GM12874 (cell line): ENCODE data around the gene S100A9.

Experiments used
- TF ChIP-seq, protein P1 (sequence below): IDR thresholded peaks from 2 replicates; pipeline ENCODE4 v1.5.1; 2011; ENCODE audit warnings: low read depth, mild to moderate bottlenecking, control low read depth, low read length, moderate library complexity; ENCODE audit not compliant: insufficient read depth

S100A9 gene

DNA sequence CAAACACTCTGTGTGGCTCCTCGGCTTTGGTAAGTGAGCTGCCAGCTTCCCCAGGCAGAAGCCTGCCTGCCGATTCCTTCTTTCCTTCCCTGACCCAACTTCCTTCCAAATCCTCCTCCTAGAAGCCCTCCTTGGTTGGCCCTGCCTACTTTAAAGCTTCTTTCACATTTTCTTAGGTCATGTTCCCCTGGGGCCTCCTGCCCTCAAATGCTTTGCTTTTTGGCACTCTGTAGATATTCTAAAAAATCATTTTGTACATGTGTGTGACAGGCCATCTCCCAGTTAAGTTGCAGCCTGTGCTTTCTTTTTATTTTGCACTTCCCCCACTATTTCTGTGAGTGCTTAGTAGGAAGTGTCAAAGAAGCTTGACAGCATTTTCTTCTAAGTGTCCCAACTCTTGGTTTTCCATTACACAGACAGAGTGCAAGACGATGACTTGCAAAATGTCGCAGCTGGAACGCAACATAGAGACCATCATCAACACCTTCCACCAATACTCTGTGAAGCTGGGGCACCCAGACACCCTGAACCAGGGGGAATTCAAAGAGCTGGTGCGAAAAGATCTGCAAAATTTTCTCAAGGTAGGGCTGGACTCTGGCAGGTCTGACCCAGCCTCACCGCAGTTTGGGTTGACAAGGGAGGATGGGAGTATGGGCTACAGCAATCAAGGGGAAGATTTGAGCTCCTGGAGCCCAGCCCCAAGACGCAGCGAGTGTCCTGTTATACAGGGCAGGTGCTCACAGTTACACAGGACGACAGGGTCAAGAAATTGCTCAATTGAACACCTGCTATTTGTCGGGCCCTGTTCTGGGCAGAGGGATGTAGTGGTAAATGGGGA, at the start of gene S100A9:
S100A9 (plus strand) TSS at position 2 of the 838 bp plus-strand sequence; CDS start at position 432, 430 bp downstream.
- TF ChIP-seq, protein P1, sequence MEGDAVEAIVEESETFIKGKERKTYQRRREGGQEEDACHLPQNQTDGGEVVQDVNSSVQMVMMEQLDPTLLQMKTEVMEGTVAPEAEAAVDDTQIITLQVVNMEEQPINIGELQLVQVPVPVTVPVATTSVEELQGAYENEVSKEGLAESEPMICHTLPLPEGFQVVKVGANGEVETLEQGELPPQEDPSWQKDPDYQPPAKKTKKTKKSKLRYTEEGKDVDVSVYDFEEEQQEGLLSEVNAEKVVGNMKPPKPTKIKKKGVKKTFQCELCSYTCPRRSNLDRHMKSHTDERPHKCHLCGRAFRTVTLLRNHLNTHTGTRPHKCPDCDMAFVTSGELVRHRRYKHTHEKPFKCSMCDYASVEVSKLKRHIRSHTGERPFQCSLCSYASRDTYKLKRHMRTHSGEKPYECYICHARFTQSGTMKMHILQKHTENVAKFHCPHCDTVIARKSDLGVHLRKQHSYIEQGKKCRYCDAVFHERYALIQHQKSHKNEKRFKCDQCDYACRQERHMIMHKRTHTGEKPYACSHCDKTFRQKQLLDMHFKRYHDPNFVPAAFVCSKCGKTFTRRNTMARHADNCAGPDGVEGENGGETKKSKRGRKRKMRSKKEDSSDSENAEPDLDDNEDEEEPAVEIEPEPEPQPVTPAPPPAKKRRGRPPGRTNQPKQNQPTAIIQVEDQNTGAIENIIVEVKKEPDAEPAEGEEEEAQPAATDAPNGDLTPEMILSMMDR = no peak

DNA sequence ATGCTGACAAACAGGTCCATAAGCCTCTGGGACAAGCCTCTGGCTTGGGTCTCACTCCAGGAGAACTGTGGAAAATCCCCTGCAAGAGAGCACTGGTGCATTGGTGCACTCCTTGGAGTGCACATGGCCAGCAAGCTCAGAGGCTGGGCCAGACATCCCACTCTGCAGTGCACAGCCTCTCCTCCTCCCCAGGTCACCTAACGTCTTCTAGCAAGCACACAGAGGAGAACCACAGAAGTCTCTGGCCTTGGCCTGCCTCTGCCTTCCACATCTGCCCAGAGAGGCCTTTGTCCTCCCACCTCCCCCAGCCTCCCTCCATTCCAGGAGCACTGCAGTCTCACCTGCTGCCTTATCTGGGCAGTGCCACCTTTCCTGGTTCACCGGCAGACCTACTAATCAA, 49.1 kb upstream of the S100A9 start:
- TF ChIP-seq, protein P1 = no peak

DNA sequence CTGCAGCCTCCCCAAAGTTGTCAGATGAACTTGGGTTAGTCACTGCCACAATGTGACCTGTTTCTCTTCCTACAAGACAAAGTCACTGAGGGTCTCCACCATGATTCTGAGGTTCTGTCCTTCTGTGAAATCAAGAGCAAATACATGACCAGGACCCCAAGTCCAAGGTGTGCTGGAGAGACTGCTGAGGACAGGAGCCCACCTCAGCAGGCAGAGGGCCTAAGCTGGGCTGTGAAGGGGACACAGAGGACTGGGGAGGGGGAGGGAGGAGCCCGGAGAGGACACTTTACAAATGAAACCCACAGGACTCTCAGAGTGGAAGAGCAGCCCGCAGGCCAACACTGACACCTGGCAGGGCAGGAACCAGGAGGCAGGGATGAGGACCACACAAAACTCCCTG, 48.2 kb upstream of the S100A9 start:
- TF ChIP-seq, protein P1 = no peak

DNA sequence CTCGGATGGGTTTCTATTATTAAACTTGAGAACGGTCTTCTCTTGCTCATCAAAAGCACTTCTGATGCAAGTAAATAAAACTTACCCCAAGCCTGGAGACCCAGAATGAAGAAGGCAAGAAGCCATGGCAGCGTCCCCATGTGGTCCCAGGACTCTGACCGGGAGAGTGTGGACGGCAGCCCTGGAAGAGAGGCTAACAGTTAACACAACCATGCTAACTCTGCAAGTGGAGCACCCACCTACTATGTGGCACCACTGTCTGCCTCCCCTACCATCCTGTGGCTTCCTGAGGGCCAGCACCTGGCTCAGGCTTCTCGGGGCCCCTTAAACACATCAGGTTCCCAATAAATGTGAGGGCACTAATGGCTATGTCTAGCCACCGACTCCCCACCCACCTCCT, 47.1 kb upstream of the S100A9 start:
- TF ChIP-seq, protein P1 = no peak

DNA sequence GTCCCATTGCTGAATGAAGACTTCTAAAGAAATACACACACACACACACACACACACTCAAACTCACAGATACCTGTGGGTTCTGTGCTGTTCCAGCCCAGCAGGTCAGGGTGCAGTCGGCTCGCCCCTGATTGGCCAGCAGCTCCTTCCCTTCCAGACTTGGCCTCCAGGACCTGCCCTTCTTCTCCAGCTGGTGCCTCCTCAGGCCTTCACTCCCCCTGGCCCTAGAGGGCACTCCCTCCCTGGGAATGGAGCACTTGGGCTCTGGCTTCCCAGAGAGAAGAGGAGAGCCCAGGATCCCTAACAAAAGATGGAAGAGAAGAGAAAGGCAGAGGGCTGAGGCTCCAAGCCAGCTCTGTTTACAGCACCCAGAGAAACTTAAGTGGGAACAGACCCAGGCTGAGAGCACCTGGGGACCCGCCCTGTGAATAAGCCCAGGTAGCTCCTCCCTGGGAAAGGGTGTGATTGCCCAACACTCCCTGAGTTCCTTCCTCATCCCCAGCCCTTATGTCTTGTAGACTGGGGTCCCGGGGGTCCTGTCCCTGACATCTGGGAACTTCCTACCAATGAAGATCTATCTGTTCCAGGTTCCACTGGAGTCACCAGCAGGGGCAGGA, 45.0 kb upstream of the S100A9 start, which contains the start of gene PGLYRP3:
PGLYRP3 (minus strand) TSS at position 383 of the 617 bp plus-strand sequence. CDS start 2,287 bp downstream, outside the sequence.
- TF ChIP-seq, protein P1 = no peak

DNA sequence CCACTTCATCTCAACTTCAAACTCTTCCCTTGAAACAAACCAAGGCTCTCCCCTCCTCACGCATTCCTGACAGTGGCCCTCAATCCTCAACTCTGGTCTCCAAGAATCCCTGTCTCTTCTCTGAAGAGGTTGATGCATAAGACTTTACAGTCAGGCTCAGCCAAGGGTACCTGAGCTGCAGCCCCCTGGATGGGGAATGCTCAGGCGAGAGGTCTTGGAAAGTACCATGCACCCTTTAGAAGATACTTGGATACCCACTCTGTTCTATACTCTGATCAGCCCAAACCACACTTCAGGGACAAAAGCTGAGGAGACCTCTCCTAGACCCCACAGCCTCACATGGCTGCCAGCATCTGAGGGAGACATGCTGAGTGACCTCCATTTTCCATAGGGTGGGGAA, 44.4 kb upstream of the S100A9 start:
- TF ChIP-seq, protein P1 = no peak

DNA sequence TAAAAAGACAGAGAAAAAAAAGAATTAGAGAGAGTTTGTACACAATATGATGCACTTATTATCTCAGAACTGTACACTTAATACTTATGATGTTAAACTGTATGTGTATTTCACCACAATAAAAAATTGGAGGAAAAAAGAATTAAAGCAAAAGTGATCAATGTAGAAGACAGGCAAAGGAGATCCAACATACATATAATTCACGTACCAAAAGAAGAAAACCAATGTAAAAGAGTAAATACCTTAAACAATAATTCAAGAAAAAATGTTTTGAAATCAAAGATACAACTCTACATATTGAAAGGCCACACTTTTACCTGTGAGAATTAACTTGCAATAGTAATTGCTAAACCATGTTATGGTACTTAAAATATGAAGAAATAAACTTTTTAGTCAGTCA, 35.1 kb upstream of the S100A9 start:
- TF ChIP-seq, protein P1 = no peak
